ENCODE results near the gene DGCR2. TPM values are rescaled to one million over a fixed set of nuclear protein-coding genes. Genes with fewer than 3 reads are reported as not detected.
"Not testable (repeated sequence)": the region's sequence is repeated elsewhere in the genome, so short reads cannot be mapped to it uniquely, and the experiment has no call there.

The DGCR2 gene
- polyA plus RNA-seq, 3 donors, result 70.1 to 76.5 (median 70.6) TPM

DNA sequence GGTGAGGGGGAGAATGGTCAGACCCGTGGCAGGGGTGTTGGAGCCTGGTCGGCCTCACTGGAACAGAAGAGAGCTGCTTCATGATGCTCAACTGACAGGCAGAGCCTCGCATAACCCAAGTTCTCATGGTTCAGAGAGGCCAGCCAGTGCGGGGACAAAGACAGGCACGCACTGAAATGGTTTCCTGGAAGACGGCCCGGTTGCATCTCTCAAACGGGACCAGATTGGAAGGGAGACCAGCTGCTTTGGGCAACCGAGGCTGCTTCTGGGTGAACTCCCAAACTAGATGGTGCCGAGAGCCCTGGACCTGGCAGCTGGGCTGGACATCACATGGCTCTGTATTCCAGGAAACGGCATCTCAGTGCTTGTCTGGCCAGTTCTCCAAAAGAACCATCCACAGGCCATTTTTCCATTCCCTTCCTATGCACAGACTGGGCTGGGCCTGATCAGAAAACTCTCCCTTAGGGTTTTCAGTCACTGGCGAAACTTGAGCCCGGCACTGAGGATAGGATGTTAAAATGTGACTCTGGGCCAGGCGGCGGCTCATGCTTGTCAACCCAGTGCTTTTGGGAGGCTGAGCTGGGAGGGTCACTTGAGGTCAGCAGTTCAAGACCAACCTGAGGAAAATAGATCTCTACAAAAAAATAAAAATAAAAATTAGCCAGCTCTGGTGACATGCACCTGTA lies 106.0 kb downstream of the DGCR2 start:
- no peak for DNase-seq (ENCODE audit: low read depth in 3 of 3, low spot score in 2 of 3)

DNA sequence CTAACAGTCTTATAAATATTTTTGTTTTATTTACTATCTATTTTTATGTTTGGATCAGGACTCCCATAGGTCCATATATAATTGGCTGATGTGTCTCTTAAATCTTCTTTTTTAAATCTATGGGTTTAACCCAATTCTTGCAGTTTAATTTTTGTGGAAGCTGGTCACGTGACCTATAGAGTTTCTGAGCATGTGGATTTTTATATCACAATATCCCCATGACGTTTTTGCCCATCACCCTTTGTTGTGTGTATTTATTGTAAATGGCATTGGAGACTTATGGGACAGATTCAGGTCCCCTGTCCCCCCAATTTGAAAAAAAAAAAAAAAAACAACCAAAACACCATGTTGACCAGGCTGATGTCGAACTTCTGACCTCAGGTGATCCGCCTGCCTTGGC lies 107.3 kb downstream of the DGCR2 start:
- DNase-seq (ENCODE audit: low read depth in 3 of 3, low spot score in 2 of 3), result no peak

DNA sequence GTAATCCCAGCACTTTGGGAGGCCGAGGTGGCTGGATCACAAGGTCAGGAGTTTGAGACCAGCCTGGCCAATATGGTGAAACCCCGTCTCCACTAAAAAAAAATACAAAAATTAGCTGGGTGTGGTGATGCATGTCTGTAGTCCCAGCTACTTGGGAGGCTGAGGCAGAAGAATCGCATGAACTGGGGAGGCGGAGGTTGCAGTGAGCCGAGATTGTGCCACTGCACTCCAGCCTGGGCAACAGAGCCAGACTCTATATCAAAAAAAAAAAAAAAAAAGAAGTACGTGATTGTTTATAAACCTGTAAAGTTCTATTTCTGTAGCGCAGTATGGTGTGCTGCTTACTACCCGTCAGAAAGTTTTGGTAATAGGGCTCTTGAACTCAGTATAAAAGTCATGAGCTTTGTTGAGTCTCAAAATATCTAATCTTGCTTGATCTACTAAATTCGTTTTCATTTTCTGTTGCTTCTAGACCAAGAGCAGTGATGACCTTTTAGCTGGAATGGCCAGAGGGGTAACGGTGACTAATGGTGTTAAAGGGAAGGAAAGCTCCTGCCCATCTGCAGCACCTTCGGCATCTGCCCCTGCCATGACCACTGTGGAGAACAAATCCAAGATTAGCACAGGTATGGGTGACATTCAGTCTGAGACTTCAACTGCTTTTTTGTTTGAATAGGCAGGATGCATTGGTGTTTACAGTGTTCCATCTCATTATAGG lies 108.2 kb downstream of the DGCR2 start:
- DNase-seq (ENCODE audit: low read depth in 3 of 3, low spot score in 2 of 3), result not testable (repeated sequence)

DNA sequence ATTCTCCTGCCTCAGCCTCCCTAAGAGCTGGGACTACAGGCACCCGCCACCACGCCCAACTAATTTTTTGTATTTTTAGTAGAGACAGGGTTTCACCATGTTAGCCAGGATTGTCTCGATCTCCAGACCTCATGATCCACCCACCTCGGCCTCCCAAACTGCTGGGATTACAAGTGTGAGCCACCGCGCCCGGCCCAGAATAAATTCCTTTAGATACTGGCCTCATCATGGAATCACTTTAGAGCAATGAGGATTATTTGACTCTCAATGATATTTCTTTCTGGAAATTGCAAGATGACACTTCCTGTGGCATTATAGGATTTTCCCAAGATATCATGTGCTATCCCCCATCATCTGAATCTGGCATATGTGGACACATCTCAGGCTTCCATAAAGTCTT lies 108.8 kb downstream of the DGCR2 start:
- DNase-seq (ENCODE audit: low read depth in 3 of 3, low spot score in 2 of 3), result not testable (repeated sequence)

DNA sequence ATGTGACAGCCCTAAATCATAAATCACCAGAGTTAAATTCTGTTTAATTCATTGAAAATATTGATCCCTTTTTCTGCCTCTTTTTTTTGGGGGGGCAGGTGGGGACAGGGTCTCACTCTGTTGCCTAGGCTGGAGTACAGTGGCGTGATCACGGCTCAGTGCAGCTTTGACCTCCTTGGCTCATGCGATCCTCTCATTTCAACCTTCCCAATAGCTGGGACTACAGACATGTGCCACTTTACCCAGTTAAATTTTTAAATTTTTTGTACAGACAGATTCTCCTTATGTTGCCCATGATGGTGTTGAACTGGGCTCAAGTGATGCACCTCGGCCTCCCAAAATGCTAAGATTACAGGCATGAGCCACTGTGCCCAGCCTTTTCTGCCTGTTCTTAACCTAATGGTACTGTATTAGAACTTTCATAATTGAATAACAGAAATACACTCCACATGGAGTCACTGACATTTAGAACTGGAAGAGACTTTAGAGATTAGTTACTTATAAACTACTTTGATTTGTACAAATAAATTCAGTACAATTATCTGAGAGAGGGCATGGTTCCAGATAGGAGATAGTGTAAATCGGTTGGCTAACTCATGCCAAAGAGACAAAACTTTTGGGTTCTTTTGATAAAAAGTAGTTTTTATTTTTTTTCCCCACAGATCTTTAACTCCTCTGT lies 109.8 kb downstream of the DGCR2 start:
- DNase-seq (ENCODE audit: low read depth in 3 of 3, low spot score in 2 of 3), result no peak

DNA sequence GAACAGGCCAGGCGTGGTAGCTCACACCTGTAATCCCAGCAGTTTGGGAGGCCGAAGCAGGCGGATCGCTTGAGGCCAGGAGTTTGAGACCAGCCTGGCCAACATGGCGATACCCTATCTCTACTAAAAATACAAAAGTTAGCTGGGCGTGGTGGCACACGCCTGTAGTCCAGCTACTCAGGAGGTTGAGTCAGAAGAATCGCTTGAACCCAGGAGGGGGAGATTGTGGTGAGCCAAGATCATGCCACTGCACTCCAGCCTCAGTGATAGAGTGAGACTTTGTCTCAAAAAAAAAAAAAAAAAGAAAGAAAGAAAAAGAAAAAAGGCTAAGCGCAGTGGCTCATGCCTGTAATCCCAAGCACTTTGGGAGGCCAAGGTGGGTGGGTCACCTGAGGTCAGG lies 110.6 kb downstream of the DGCR2 start:
- not testable (repeated sequence) for DNase-seq (ENCODE audit: low read depth in 3 of 3, low spot score in 2 of 3)

DNA sequence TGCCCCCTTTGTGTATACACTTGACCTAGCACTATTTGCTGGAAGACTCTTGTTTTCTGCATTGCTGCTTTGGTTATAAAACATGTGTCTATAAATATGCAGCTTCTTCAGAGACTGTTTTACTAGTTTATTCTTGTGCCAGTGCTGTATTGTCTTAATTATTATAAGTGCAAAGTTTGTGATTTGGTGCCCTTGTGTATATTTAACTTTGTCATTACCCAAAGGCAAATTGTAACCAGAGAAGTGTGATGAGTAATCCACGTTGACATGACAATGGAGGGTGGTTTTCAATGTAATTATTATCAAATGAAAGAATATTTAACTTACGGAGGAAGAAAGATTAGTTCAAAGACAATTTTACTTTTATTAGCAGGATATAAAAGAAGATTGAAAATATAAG lies 111.1 kb downstream of the DGCR2 start:
- no peak for DNase-seq (ENCODE audit: low read depth in 3 of 3, low spot score in 2 of 3)

DNA sequence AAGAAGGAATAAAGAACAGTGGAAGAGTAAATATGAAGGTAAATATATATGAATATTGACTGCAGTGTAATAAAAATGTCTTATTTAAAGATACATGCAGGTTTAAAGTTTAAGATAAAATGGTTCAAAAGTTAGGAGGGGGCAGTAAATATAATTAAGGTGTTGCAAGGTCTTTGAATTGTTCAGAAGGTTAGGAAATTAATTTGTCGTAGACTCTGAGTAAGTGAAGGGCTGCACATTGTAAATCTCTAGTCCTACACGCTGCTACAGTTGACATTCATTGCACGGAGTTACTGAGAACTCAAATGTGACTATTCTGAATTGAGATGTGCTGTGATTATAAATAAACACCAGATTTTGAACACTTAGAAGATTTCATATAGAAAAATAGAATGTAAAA lies 116.3 kb downstream of the DGCR2 start:
- DNase-seq (ENCODE audit: low read depth in 3 of 3, low spot score in 2 of 3), result no peak

DNA sequence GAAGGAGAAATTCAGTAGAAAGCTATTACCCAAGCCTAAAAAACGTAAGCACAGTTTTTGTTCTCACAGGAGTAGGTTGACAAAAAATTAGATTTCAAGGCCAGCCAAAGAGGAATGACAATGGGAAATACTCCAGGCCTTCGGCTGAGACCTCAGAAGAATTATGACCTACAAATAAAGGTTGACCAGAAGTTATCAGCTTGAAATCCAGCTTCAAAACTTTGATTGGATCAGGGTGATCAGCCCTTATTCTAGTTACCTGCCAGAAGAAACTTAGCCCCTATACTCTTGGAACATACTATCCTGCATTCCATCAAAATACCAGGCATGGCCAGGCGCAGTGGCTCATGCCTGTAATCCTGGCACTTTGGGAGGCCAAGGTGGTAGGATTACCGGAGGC lies 117.7 kb downstream of the DGCR2 start:
- DNase-seq (ENCODE audit: low read depth in 3 of 3, low spot score in 2 of 3), result no peak

DNA sequence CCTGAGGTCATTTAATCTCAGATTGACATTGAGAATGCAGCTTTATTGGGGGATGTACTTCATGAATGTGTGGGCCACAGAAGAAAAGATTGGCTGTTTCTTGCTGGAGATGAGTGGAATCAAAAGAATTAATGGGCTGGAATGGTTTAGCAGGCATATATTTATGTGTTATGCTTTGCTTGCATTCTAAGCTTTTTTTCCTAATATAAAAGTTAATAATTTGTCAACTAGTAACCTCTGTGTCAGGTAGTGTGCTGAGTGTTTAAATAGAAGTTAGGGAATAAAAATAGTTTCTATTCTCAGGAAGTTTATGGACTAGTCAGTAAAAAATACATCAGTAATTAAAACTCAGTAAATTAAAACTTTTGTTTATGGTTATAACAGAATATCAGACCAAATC lies 118.7 kb downstream of the DGCR2 start:
- DNase-seq (ENCODE audit: low read depth in 3 of 3, low spot score in 2 of 3), result no peak

DNA sequence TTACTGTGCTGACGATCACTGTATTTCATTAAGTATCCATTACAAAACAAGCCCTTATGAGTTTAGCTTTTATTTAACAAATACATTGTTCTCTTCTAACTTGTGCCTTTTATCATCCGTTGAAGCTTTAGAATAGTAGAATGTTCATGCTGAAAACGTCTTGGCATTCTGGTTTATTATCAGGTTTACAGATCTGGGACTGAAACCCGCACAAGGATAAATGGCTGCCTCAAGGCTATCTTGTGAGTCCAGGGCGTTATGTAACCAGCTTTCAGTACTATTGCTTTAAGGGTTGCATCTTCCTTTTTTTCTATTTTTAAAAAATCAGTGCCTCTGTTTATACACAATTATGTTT lies 119.6 kb downstream of the DGCR2 start:
- DNase-seq (ENCODE audit: low read depth in 3 of 3, low spot score in 2 of 3), result no peak

DNA sequence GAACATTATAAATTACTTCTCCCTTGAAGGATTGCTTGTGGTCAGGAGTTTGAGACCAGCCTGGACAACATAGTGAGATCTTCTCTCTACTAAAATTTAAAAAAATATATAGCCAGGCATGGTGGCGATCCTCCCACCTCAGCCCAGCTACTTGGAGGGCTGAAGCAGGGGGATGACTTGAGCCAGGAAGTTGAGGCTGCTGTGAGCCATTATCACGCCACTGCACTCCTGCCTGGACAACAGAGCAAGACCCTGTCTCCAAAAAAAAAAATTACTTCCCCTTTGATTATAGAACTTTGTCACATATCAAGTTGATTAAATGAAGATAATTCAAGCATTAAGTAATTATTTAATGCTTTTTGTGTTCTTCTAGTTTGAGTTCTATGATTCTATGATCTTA lies 121.0 kb downstream of the DGCR2 start:
- DNase-seq (ENCODE audit: low read depth in 3 of 3, low spot score in 2 of 3), result no peak

DNA sequence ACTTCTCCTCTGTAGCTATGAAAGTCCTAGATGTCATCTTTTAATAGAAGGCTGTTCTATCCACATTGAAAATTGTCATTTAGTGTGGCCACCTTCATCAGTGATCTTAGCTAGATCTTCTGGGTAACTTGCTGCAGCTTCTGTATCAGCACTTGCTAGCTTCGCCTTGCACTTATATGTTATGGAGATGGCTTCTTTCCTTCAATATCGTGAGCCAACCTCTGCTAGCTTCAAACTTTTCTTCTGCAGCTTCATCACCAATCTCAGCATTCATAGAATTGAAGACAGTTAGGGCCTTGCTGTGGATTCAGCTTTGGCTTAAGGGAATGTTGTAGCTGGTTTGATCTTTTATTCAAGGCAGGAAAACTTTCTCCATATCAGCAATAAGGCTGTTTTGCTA lies 122.1 kb downstream of the DGCR2 start:
- not testable (repeated sequence) for DNase-seq (ENCODE audit: low read depth in 3 of 3, low spot score in 2 of 3)

DNA sequence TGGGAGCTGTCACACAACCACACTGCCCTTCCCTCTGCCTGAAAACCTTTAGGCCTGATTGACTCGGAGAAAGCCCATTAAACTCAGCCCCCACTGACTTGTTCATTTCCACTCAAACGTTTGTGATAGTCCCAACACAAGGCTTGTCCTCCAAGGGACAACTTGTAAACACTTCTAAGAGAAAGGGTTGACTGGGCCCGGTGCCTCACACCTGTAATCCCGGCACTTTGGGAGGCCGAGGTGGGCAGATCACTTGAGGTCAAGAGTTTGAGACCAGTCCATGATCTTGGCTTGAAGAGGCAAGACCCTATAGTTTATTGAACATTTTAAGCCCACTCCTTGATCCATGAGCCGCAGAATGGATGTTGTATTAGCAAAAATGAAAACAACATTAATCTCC lies 122.8 kb downstream of the DGCR2 start:
- no peak for DNase-seq (ENCODE audit: low read depth in 3 of 3, low spot score in 2 of 3)

DNA sequence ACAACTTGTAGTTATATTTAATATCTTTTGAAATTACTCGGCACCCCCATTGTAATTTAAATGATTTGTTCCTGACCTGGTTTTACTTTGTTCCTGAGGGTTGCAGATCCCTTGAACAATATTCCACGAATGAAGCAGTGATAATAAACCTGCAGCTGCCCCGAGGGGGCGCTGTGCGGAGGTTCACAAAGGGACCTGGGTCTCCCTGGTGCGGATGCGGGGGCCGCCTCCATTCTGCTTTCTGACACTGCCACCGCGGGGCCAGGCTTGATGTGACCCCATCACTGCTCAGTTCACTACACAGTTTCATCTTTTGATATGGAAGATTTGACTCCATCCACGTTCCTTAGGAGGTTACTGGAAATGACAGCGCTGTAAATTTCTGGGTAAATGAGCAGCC lies 123.2 kb downstream of the DGCR2 start:
- no peak for DNase-seq (ENCODE audit: low read depth in 3 of 3, low spot score in 2 of 3)

DNA sequence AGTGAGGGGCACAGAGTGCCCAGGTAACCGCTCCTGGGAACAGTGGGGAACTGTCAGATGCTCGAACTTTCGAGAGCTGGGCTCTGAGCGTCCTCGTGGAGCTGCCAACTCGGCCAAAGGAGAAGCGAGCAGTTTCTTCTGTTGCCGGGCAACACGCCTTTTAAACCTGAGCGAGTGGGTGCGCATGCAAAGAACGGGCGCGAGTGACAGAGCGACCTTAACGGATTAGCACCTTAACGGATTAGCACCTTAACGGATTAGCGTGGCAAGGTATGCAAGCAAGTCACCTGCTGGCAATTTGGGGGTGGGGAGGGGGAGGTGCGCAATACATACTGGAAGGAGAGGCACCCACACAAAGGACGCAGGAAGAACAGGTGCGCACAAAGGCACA lies 124.3 kb downstream of the DGCR2 start:
- DNase-seq (ENCODE audit: low read depth in 3 of 3, low spot score in 2 of 3), result no peak

DNA sequence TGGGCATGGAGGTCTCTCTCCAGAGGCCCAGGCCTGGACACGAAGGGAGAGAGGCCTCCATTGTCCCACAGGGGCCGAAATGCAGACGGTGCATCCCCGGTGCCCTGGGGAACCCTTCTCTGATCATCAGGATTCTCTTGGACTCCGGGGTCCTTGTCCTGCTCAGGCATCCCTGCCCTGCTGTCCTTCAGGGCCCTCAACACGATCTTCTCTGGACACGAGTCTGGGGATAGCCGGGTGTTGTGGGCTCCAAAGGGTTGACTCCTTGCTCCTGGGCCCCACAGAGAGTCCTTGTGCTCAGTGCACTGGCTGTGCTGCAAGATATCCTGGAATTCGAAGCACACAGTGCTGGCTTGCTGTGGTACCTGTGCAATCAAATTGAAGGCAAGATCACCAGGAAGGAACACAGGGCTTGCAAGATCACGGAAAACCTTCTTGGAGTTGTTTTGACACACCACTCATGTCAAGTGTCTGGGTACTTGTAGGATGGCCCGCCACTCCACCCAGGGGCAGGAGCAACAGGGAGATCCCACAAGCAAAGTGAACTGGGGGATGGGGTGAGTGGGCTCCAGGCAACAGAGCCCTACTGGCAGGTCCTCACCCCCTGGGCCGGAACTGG lies 124.8 kb downstream of the DGCR2 start:
- no peak for DNase-seq (ENCODE audit: low read depth in 3 of 3, low spot score in 2 of 3)

DNA sequence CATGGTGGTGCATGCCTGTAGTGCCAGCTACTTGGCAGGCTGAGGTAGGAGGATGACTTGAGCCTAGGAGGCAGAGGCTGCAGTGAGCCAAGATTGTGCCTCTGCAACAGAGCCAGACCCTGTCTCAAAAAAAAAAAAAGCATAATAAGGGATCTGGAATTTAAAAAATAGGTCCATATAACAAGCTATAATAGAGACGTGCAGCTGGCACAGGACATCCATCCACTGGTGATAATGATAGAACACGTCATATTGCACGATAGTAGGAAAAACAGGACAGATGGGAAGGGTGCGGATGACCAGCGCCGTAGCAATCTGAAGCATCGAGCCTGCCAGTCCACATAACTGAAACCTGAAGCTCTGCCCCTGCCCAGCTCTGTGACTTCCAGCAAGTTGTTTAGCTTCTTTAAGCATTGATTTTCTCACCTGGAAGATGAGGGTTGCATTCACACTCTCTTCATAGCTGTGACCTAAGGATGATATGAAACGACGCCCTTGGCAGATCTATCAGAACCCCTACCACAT lies 125.8 kb downstream of the DGCR2 start:
- DNase-seq (ENCODE audit: low read depth in 3 of 3, low spot score in 2 of 3), result no peak

DNA sequence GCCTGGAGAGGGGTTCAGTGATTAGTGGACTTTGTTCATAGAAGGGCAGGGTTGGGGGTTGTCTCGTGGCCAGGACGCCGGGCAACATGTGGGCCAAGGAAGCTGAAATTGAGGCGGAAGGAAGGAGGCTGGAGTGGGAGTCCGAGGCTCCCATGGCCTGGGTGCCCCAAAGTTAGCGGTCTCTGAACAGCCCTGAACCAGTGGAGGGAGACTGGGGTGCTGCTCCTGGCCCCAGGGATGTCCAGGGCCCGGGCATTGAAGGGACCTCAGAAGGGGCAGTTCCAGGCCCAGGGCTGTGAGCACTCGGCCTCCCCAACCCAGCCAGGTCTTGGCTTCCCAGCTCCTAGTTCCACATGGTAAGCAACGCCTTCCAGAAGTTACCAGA lies 126.9 kb downstream of the DGCR2 start:
- no peak for DNase-seq (ENCODE audit: low read depth in 3 of 3, low spot score in 2 of 3)

DNA sequence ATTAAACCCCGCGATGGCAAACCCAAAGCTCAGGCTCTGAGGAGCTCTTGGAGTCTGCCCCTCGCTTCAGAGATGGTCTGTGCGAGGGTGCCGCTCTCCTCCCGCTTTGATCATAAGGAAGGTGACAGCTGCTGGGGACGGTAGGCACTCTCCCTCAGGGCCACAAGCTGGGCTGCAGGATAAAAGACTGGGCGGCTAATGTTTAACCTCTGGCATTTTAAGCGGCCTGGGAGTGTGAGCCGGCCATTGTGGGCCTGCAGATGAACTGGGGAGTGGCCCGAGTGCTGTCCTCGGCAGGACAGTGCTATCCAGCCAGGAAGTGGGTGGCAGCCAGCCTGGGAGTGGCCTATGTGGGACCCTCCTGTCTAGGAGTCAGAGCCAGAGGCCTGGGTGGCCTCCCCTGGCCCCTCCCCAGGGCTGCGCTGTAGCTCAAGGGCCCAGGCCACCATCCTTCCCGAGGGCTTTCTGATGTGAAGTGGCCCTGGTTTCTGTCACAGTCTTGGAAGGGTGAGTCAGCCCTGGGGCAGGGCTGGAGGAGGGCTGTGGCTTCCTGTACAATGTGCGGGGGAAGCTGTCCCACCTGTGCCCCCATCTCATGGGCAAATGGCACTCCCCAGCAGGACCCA lies 127.4 kb downstream of the DGCR2 start:
- no peak for DNase-seq (ENCODE audit: low read depth in 3 of 3, low spot score in 2 of 3)

DNA sequence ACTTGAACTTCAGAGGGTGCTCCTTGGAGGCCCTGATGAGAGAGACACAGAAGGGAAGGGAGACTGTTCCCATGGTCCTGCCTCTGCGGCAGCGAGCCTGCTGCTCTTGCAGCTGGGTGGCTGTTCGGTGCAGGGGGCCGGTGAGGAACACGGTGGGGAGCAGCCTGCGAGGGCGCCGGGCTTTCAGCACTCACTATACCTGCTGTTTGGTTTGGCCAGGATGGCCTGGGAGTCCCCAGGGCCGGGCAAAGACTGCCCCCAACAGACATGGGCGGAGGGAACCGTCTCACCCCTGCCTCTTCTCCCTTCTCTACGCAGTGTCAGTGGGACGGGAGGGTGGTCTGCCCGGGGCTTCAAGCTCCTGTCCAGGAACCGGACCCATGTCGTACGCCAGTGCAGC lies 128.2 kb downstream of the DGCR2 start:
- no peak for DNase-seq (ENCODE audit: low read depth in 3 of 3, low spot score in 2 of 3)

Measured in right renal cortex interstitium (tissue), 3 donors.